Activated naive CD4-positive, alpha-beta T cell (primary cell): ENCODE measurements around the gene FADS2.
"Not testable (repeated sequence)": the region's sequence is repeated elsewhere in the genome, so short reads cannot be mapped to it uniquely, and the experiment has no call there.

Source experiments
- DNase-seq, 4 experiments: peaks; one replicate each; lab custom pipeline; 2025; lab: John Stamatoyannopoulos, UW

Gene FADS2

DNA sequence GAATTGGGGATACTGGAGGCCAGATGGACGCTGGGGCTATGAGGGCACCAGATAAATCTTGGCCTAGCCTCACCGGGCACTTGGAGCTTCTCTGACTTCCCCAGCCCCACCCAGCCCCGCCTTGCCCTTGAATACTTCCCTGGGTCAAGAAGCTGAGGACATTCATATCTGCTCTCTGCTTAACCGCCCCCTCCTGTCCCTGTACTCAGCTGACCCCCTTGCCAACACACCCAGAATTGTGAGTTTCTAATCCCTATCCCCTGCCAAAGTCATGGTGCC lies 41.3 kb downstream of the FADS2 start:
- no peak for DNase-seq

DNA sequence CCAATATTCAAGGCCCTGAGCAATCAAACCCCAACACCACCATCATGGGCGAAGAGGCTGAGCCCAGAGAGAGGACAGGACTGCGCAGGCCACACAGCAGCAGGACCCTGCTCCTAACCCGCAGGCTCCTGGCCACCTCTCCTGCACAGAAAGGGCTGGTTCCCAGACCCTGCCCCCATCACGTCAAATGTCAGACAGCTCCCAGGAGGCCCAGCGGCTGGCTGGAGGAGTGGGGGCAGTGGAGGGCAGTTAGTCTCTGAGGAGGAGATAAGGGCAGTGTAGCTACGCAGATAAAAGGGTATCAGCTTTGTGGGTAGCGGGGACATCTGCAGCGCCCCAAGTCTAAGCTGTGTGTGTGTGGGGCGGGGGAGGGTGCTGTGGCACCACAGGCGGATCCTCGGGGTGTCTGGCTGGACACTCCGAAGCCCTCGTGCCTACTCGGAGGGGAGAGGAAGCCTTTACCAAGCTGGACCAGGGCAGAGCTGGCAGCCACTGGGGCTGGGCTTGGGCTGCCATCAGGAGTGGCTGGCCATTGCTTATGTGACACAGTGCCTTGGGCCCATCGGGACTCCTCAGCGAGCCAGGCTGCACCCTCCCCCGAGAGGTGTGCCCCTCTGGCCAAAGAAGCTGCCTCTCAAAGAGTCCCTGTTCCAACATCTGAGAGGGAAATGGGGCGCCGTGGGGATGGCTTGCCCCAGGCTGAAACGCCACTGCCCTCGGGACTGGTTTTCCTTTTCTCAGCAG lies 41.8 kb downstream of the FADS2 start:
- DNase-seq, result no peak

GRCh38 chr11:61870541-61871031 lies 42.5 kb downstream of the FADS2 start:
- no peak for DNase-seq

DNA sequence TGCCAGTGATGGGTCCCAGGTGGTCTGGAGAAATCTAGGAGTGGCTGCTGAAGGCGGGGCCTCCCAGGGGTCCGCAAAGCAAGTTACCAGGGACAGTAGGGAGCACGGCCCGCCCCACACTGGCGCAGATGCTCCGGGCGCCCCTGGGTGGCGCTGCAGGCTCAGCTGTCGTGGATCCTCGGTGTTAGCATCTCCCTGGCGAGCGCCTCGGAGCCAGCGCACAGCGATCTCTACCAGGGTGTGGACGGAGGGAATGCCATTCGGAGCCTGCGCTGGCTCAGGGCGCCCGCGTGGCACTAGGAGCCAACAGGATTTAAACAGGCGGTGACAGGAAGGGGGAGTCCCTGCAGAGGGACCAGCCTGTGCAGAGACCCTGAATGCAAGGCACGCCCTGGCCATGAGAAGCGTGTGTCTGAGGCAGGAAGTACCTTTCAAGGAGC lies 43.1 kb downstream of the FADS2 start:
- peak in 3 of 4 experiments; percentile 12 to 43 (median 24) for DNase-seq

DNA sequence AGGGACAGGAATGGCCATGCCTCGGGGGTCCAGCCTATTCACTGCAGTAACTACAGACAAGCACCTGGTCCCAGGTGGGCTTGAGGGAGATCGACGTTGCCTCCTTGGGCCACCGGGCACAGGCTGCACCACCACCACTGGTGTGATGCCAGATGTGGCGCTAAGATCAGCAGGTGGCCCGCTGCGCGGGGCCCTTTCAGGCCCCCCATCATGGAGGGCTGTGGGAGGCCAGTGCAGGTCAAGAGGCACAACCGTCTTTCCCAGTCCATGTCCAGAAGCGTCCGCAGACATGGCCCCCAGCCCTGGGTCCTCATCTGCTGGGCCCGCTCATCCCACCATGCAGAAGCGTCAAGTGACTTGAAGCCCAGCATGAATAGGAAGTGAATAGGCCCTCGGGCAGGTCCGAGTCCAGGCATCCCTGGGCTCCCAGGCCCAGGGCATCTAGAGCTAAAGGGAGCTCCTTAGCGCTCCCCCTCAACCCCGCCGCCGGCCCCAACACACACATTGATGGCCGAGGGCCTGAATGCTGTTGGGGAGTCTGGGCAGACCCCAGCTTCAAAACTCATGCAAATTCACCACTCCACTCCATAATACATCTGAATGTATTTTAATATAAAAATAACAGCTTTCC lies 45.0 kb downstream of the FADS2 start:
- DNase-seq, result no peak

GRCh38 chr11:61873588-61874376 lies 45.7 kb downstream of the FADS2 start:
- DNase-seq, result no peak

DNA sequence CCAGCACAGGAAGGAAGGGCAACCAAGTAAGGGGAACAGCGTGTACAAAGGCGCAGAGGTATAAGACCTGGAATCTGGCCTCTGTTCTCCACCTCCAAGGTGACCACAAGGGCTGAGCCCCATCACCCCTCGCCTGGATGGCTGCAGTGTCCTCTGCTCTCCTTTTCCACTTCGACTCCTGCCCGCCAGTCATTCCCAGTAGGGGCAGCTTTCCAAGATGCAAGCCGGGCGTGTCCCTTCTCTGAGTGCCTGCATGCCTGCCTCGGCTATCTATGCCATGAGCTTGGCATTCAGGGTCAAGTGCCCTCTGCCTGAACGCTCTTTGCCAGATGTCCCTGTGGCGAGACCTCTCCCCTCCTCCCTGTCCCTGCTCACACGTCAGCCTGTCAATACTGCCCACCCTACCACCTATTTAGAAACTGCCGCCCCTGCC lies 46.3 kb downstream of the FADS2 start:
- DNase-seq, result no peak

DNA sequence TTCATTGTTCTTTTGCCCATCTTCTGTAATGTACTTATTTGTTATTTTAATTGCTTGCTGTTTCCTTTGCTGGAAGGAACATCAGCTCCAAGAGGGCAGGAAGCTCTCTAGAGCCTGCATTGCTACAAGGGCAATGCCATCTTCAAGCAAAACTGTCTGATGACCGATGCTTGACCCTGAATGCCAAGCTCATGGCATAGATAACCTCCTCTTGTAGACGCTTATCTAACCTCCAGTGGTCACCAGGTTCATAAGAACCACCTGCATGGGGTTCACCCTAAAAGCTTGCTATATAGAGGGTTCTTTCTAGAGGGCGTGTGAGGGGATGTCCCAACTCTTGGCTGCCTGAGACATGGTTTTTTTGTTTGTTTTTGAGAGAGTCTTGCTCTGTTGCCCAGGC lies 46.8 kb downstream of the FADS2 start:
- DNase-seq, result no peak

DNA sequence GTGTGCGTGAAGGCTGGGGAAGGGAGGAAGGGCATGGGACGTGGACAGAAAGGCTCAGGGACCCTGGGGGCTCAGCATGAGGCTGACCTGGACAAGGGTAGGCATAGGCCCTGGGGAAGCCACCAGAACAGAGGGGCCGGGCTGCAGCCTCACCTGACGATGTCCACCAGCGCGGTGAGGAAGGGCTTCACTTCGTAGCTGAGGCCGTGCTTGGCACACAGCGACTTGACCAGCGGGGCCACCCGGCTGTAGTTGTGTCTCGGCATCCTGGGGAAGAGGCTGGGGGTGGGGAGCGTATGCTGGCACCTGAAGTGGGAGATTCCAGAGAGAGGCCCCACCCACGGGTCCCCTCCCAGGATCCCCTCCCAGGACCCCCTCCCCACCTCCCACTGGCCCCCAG lies 47.6 kb downstream of the FADS2 start:
- DNase-seq, result no peak

DNA sequence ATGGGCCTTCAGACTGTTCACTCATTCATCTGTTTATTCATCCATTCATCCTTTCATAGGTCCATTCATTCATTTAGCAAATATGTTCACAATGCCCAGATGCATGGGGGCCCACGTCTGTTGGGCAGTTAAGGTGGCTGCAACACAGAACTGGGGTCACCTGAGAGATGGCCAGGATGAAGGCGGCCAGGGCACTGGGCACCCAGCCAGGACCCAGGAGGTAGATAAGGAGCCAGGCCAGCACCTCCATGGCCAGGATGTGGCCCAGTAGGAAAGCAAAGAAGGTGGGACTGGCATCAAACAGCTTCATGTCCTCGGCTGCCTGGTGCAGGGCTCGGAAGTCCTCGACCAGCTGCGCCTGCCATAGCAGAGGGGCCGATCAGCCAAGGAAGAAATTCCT lies 51.1 kb downstream of the FADS2 start:
- no peak for DNase-seq

- DNase-seq, result no peak
Measured at GRCh38 chr11:61880031-61880430, 51.9 kb downstream of the FADS2 start.

DNA sequence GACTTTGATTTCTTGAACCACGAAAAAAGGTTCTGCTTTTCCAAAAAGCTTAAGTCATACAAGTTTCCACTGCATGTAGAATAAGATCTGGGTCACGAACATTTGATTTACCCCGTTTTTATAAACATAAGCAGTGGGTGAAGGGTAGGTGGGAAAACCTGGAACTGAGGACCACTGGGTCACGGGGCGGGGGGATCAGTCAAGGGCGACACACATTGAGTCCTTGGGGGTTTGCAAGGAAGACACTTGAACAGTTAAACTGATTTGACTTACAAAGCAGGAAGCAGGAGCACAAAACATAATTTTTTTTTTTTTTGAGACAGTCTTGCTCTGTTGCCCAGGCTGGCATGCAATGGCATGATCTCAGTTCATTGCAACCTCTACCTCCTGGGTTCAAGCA lies 52.4 kb downstream of the FADS2 start:
- no peak for DNase-seq

GRCh38 chr11:61881397-61881796 lies 53.3 kb downstream of the FADS2 start:
- no peak for DNase-seq

GRCh38 chr11:61882267-61882666 lies 54.2 kb downstream of the FADS2 start:
- DNase-seq, result not testable (repeated sequence)

DNA sequence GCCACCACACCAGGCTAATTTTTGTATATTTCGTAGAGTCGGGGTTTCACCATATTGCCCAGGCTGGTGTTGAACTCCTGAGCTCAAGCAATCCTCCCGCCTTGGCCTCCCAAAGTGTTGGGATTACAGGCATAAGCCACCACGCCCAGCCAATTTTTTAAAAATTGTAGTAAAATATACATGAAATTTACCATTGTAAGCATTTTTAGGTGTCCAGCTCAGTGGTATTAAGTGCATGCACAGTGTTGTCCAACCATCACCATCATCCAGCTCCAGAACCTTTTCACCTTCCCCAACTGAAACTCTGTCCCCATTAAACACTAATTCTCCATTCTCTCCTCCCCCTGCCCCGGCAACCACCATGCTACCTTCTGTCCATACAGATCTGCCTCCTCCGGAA lies 54.8 kb downstream of the FADS2 start:
- no peak for DNase-seq

- no peak for DNase-seq
Measured at GRCh38 chr11:61883327-61883726, 55.2 kb downstream of the FADS2 start.

DNA sequence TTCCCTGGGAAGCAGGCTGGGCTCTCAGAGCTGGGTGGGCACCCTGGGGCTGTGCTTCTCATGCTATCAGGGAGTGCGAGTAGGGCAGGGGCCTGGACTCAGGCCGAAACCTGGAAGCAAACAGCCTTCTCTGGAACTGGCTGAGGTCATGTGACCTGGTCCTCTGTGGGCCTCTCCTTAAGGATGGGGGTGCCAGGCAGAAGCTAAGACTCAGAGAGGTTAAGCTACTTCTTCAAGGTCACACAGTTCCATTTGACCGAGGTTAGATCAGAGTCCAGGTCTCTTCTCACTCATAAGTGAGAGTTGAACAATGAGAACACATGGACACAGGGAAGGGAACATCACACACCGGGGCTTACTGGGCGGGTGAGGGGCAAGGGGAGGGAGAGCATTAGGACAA lies 55.8 kb downstream of the FADS2 start:
- no peak for DNase-seq

GRCh38 chr11:61885166-61885778 lies 57.2 kb downstream of the FADS2 start:
- DNase-seq, result no peak

DNA sequence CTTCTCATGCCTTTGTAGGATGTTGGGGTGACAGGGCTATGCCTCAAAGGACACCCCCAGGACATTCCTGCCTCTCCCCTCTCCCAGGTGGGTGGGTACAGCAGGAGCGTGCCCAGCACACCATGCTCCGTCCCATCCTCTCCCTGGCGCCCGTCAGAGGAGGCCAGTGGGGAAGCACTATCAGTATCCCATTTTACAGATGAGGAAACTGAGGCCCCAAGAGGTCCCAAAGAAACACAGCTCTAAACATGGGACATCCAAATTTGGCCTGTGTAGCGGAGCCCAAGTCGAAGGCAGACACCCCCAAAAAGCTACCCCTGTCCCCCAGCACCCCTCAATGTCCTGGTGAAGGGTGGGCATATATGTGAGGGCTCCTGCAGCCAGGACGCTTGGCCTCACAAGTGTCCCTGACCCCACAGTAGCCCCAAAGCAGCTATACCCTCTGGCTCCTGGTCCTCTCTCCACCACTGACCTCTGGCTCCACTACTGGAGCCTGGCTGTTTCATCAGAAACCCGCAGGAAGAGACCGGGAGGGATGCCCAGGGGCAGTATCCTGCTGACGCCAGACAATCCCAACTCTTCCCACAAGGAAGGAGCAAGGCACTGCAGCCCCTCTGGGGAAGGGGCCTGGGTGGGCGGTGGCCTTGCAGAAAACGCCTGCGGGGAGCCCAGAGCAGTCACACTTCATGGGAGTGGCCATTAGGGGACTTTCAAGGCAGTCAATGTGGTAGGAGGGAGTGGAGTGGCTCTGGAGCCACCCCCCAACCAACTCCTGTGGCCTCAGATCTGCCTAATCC lies 57.9 kb downstream of the FADS2 start:
- DNase-seq, result no peak

- no peak for DNase-seq
Measured at GRCh38 chr11:61886643-61887042, 58.5 kb downstream of the FADS2 start.

DNA sequence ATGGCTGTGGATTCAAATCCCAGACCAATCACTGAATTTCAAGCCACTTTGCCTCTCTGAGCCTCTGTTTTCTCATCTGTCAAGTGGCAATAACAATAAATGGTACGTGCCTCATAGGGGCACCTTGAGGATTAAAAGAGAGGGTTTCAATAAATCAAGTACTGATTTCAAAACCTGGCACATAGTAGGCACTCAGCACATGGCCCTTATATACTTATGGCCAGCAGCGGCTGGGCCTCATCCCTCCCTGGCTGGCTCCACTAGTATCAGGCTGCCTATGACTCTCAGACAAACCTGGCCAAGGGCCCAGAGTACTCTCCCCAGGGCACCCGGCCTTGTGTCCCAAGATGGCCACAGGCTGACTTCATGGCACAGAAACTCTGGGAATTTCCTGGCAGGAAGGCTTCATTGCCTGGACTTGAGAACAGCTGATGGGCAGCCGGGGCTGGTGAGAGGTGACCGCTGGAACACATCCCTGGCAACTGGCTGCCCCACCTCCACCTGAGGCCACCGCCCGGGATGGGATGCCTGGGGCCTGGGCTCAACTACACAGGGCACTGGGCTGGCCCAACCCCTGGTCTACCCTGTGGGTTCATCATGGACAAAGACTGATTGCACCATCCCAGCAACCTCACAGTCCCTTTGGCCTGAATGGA lies 59.9 kb downstream of the FADS2 start:
- no peak for DNase-seq
